GM19240 (cell line): ENCODE data around the gene BLTP2.
"Not testable (repeated sequence)": the region's sequence is repeated elsewhere in the genome, so short reads cannot be mapped to it uniquely, and the experiment has no call there.

Source experiments
- DNase-seq: peaks from one replicate; pipeline ENCODE4 v3.0.0; 2011; ENCODE audit warnings: low spot score; ENCODE audit not compliant: insufficient read length

Gene BLTP2

DNA sequence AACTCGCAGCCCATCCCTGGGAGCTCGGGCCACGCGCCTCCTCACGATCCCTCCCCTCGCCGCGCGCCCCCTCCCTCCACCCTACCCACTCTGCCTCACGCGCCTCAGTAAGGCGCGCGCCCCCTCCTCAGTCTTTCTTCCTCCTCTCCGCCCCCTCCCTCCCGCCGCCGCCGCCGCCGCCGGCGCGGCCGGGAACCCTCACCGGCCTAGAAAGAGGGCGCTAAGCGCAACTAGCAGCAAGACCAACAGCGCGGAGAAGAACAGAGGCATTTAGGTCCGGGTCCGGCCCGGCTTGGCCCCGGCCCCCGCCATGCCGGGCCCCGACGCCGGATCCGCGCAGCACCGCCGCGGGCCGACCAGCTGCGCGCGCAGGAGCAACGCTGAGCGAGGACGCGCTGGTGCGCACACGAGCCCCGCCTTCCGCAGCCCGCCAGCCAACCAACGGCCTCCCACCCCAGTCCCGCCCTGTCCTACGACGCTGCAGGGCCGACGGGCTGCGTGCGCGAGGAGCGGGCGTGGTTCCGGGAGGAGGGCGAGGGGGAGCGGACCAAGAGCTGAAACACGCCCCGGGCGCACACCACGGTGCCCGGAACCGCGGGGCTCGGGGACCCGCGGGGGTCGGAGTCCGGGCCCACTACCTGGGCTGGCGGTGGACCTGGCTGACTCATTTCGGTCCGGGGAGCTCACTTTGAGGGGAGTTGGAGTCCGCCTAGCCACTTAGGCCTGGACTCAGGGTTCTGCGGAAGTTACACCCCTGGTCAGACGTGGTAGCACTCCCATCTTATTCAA lies at the start of gene BLTP2:
Gene BLTP2, minus strand, starts transcription at position 372 of the 789 bp plus-strand sequence. Its CDS starts 102 bp downstream, at position 270.
- peak; percentile 90 for DNase-seq

DNA sequence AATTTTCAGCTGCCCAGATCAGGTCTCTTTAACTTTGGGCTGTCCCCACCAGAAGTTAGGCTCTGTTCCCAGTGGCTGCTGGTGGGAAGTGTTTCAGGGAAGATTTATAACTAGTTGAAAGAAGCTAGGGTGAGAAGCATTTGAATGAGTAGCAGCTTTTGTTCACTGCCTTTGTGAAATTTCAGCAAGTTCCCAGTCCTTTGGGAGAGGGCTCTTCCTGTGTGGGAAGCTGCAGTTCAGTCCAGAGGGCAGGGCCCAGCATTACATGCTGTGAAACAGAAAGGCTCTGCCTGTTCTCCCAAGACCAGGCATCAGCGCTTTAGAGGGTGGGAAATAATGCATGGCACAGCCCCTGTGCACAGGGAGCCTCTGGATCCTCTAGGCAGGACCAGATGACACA lies 48.9 kb upstream of the BLTP2 start:
- DNase-seq = no peak

DNA sequence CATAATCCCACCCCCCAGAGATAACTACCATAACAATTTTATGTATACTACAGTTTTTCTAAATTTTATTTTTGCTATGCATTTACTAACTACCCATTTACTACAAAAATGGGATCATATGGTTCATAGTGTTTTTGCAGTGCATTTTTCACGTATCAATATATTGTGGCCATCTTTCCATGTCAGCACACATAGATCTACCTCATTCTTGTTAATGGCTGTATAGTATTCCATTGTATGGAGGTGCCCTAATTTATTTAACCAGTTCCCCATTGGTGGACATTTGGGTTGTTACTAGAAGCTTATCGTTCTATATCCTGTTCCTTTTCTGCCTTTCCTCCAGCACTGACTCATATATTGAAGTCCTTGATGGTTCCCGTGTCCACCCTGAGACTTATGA lies 44.1 kb upstream of the BLTP2 start:
- DNase-seq = no peak

DNA sequence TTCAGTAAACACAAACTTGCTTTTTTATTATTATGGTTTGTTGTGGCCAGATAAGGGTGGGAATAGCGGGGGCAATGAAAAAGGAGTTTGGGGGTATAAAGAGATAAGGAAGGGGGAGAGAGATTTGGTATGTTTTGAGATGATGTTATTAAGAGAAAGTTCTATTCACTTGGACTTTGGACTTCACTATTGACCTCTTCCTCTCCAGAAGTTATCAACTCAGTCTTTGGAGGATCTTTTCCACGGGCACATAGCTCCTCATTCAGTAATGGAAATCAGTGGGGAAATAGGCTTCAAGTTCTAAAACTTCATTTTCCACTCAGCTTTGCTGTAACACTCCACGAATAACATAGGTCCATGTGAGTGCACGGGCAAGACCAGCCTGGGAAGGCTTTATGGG lies 43.5 kb upstream of the BLTP2 start:
- DNase-seq = no peak

DNA sequence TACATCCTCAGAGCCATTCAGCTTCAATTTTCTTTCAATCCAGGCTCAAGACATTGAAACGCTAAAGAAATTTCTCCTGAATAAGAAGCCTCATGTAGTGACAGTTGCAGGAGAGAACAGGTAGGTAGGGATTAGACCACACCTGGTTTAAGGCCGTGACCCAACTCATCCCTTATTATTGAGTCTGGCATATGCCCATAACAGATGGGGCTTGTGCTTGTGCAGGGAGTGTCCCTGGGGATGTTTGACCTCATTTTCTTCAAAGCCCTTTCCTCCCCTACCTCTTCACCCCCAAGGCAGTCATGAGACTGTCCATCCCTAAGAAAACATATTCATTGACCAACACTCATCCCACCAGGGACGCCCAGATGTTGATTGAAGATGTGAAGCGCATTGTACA lies 41.3 kb upstream of the BLTP2 start:
- DNase-seq = no peak

DNA sequence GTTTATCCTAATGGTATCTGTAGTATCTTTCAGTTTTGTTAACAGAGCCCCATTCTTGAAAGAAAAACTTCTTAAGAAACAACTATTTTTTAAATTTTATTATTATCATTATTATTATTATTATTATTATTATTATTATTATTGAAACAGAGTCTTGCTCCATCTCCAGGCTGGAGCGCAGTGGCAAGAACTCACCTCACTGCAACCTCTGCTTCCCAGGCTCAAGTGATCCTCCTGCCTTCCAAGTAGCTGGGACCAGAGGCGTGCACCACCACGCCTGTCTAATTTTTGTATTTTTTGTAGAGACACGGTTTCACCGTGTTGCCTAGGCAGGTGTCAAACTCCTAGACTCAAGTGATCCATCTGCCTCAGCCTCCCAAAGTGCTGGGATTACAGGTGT lies 40.4 kb upstream of the BLTP2 start:
- DNase-seq = no peak

DNA sequence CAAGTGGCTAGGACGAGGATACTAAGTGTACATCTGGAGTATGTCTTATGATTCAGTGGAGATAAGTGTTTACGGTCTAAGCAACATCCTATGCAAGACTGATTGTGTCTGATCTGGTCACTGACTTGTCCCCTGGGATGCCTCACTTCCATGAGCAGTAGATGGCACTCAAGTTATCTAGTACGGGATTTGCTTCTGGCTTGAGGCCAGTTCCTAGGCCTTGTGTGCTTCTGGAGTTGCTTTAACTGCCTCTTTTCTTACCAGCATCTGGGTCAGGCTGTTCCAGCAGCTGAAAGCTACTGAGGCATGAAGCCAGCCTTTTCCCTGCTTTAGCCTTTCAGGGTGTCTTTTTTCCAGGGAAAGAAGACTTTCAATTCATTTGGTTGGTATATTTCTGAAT lies 40.0 kb upstream of the BLTP2 start:
- DNase-seq = no peak

DNA sequence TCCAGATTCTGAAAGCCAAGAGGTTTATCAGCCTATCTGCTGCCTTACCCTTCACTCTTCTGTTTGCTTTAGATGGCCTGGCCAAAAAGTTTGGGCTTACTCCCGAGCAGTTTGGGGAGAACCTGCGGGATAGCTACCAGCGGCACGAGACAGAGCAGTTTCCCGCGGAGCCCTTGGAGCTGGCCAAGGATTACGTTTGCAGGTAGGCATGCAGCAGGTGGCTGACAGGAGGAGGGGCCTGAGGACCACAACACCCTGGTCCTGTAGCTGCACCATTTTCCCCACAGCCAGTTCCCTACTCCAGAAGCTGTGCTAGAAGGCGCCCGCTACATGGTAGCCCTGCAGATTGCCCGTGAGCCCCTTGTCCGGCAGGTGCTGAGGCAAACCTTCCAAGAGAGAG lies 37.7 kb upstream of the BLTP2 start:
- DNase-seq = no peak

DNA sequence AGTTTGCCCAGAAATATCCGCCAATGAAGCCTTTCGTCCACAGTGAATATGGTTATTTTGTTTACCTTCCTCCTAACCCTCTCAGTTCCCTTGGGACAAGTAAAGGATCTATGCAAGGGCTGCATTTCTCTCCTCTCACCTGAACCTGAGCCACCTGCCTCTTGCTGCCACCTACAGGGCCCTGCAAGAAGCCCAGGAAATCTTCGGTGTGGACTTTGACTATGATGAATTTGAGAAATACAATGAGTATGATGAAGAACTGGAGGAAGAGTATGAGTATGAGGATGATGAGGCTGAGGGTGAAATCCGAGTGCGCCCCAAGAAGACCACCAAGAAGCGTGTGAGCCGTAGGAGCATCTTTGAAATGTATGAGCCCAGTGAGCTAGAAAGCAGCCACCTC lies 31.0 kb upstream of the BLTP2 start:
- no peak for DNase-seq

DNA sequence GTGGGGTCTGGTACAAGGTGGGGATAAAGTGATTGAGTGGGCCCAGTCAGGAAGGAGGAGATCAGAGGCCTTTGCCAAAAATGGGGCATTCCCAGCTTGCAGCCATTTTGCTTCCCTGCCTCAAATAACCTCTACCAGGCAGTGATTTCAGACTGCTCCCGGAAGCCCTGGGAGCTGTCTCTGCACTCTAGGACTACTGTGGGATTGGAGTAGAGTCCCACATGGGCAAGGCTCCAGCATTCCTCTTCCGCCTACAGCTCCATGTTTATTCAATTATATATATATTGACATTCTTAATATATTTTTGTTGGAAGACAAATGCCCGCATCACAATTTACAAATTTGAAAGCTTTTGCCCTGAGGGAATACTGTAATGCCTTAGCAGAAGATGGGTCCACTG lies 30.5 kb upstream of the BLTP2 start:
- no peak for DNase-seq

DNA sequence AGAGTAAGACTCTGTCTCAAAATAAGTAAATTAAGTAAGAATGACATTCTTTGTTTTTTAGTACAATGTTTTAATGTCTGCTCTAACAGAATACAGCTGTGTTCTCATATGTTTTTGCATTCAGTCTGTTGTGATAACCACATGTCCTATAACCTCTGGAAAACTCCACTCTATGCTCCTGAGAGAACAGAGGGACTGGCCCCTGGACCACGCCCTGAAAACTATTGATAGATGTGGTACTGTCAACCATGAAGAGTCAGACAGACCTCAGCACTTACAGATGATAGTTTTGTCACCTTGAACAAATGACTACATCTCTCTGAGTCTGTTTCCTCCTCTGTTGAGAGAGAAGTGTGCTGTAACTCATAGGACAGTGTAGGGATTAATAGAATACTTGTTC lies 25.0 kb upstream of the BLTP2 start:
- DNase-seq = no peak

DNA sequence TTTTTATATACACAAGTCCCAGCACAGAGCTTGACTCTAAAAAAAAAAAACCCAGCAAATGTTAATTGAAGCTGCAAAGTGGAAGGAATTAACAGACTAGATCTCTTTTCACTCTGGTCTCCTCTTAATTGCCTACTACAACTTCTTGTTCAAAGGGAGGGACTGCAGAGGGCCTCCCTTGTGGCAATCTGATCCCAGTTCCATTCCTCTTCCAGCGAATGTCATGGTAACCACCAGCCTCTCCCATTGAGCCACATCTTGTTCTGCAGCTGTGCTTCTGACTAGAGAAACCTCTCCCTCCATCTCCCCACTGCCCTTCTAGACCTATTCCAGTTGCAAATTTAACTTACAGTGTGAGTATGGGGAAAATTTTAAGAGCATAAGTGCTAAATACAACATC lies 22.9 kb upstream of the BLTP2 start:
- no peak for DNase-seq

DNA sequence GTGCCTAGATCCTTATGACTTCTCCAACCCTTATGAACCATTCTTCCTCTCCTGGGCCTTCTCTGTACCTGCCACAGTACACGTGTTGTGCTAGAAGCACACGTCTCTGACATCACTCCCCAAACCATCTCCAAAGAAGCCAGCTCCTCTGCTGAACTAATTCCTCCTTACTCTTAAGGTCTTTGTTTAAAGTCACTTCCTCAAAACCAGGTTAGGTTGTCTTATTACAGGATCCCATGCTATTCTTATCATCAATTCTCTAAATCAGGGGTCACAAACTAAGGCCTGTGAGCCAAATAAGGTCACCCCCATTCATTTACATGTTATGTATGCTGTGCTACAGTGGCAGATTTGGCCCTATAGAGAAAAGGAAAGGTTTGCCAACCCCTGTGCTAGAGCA lies 21.0 kb upstream of the BLTP2 start:
- no peak for DNase-seq

DNA sequence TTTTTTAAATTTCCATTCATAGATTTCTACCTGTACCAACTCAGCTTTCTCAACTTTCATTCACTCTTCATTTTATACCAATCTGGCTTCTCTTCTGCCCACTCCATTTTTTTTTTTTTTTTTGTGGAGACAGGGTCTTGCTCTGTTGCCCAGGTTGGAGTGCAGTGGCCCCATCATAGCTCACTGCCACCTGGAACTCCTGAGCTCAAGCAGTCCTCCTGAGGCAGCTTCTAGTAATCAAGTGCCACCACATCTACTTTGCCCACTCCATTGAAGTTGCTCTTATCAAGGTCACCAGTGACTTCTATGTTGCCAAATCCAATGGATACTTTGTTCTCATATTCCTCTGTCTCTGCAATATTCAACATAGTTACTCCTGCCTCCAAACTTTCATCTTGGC lies 18.8 kb upstream of the BLTP2 start:
- no peak for DNase-seq

DNA sequence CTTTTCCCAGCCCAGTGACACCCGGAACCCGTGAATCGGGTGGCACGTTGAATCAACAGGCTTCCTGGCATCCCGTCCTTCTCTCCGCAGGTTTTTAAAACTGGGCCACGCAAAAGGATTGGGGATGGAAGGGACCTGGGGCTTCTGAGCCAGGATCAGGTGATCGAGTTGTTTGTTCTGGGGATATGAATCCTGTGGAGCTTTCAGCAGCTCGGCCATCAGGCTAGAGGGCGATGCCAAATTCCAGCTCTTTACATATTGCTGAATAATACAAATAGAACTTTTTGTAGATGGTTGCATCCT lies 17.5 kb upstream of the BLTP2 start:
- DNase-seq = no peak

DNA sequence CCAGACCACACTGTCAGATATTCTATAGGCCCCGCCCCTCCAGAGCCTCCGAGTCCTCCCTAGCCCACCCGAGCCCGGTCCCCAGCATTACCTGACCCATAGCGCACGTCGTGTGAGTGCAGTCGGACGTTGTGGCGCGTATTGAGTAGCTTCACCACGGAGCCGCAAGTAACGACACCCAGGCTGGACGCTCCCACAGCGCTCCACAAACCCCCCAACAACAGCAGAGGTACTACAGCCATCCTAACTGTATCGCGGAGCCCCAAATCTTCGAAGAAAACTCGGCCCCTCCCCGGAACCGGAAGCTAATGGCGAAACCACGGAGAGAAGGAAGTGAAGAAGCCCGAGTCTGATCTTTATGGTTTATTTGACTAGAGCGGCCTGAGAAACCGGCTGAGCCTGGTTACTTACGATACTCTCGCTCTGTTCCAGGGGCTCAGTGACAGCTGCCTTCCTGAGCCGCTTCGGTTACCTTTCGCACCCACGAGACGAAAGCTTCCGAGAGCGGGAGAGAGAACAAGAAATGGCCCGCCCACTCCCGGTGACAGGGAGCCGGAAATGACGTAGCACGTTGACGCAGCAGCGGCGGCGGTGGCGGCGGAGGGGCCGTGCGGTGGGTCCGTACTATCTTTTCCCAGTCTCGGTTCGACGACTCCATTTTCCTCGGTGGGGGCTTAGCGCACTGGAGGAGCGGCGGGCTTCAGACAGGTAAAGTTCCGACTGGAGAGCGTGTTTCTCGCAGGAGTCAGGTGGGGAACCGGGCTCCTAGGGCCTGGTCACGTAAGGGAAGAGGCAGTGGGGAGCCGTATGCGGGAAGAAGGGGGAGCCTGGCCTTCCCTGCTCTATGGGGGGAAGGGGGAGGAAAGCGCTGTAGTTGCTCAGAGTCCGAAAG lies 16.9 kb upstream of the BLTP2 start, which contains the start of the genes SDF2 and SUPT6H:
Gene SDF2, minus strand, starts transcription at position 272 of the 892 bp plus-strand sequence. Its CDS starts 30 bp downstream, at position 242.
Gene SUPT6H, plus strand, starts transcription at position 571 of the 892 bp plus-strand sequence. CDS start 11,197 bp downstream, outside the sequence.
- peak; percentile 95 for DNase-seq

DNA sequence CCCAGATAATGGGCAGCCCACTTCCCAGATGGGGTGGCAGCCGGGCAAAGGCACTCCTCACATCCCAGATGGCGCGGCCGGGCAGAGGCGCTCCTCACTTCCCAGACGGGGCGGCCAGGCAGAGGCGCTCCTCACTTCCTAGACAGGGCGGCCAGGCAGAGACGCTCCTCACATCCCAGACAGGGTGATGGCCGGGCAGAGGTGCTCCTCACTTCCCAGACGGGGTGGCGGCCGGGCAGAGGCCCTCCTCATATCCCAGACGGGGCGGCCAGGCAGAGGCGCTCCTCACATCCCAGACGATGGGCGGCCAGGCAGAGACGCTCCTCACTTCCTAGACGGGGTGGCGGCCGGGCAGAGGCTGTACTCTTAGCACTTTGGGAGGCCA lies 14.5 kb upstream of the BLTP2 start:
- DNase-seq = not testable (repeated sequence)

DNA sequence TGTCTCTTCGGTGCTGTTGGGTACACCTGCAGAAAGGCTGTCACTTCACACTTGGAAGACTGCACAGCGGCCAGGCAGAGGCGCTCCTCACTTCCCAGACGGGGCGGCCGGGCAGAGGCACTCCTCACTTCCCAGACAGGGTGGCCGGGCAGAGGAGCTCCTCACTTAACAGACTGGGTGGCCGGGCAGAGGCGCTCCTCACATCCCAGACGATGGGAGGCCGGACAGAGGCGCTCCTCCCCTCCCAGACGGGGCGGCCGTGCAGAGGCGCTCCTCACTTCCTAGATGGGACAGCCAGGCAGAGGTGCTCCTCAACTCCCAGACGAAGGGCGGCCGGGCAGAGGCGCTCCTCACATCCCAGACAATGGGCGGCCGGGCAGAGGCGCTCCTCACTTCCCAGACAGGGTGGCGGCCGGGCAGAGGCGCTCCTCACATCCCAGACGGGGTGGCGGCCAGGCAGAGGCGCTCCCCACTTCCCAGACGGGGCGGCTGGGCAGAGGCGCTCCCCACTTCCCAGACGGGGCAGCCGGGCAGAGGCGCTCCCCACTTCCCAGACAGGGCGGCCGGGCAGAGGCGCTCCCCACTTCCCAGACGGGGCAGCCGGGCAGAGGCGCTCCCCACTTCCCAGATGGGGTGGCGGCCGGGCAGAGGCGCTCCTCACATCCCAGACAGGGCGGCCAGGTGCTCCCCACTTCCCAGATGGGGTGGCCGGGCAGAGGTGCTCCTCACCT lies 14.0 kb upstream of the BLTP2 start:
- DNase-seq = not testable (repeated sequence)

DNA sequence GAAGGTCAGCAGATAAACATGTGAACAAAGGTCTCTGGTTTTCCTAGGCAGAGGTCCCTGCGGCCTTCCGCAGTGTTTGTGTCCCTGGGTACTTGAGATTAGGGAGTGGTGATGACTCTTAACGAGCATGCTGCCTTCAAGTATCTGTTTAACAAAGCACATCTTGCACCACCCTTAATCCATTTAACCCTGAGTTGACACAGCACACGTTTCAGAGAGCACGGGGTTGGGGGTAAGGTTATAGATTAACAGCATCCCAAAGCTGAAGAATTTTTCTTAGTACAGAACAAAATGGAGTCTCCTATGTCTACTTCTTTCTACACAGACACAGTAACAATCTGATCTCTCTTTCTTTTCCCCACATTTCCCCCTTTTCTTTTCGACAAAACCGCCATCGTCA lies 13.4 kb upstream of the BLTP2 start:
- not testable (repeated sequence) for DNase-seq

DNA sequence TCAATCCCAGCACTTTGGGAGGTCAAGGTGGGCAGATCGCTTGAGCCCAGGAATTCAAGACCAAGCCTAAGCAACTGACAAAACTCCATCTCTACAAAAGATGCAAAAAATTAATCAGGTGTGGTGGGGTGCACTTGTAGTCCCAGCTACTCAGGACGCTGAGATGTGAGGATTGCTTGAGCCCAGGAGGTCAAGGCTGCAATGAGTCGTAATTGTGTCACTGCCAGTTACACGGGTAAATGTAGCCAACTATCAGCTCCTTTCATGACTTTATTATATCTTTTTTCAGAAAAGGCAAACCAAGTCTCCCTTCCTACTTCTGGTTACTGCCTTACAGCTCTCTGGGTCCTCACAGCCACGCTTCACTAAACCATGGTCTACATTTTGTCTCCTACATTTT lies 12.8 kb upstream of the BLTP2 start:
- DNase-seq = no peak

DNA sequence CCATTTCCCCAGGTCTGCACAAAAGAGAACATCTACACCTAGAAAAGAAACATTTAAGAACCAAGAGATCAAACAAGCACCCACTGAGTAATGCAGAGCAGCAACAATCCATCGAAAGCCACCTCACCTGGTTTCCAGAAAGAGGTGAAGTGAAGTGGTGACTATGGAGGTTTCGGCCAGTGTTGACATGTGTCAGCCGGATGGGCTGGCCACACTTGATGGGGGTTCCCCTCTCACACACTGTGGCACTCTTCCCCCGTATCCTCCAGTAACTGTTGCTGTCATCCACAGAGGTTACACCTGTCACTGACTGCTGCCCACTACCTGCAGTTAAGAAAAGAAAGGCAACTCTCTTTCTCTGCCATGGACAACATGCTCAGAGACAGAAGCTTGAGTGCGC lies 10.2 kb upstream of the BLTP2 start:
- no peak for DNase-seq

DNA sequence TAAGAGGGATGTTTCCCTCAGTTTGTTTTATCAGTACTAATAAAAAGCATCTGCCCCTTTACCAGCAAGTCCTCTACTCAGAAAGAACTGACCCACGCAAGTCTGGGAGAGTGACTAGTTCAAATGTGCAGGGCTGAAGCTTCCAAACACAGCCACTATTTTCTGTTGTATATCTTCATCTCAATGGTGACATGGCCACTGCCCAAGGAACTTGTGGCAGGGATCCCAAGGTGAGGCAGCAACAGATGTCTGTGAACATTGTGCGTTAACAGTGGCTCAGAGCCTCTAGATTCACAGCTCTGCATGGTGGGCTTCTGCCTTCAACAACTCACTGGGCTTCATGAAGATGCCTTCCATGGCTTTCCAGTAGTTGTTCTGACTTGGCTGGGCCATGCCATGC lies 3.7 kb upstream of the BLTP2 start:
- no peak for DNase-seq
